Prostate gland (tissue), 2 donors: ENCODE measurements around the gene COL4A2. TPM values are rescaled to one million over a fixed set of nuclear protein-coding genes. Genes with fewer than 3 reads are reported as not detected.
A peak's percentile ranks its signal among the peaks of the same experiment; 100 is the strongest.

ENCODE experiments used
- DNase-seq: peaks from one replicate; pipeline ENCODE4 v3.0.0-alpha.2; 2019; ENCODE audit warnings: low spot score
- H3K27ac ChIP-seq, 2 donors: fragments of 200-600 bp; sonication (generic); 2 replicates each; pipeline ENCODE4 v1.5.1; 2017 to 2019
- H3K27me3 ChIP-seq: fragments of 200-600 bp; sonication (generic); replicated peaks from 2 replicates; pipeline ENCODE4 v1.5.1; 2019; ENCODE audit not compliant: insufficient read depth
- H3K36me3 ChIP-seq, 2 donors: fragments of 200-600 bp; sonication (generic); 1 replicate in 1 of 2; 2 replicates in 1 of 2; pipeline versions ENCODE4 v1.5.1 to v1.8.1; 2017 to 2019
- H3K4me1 ChIP-seq: fragments of 200-600 bp; sonication (generic); replicated peaks from 2 replicates; pipeline ENCODE4 v1.5.1; 2019
- H3K4me3 ChIP-seq, 2 donors: fragments of 200-600 bp; sonication (generic); 2 replicates each; pipeline ENCODE4 v1.5.1; 2017 to 2019
- H3K9me3 ChIP-seq: fragments of 200-600 bp; sonication (generic); 2 replicates; pipeline ENCODE4 v1.5.1; 2017
- CTCF ChIP-seq, 4 experiments: fragments of 200-600 bp in 2 of 4; fragments of 450-650 bp in 2 of 4; sonication (generic) in 2 of 4; IDR thresholded peaks; 1 replicate in 3 of 4; 2 replicates in 1 of 4; pipeline ENCODE4 v1.5.1; 2016 to 2019; ENCODE audit warnings: antibody characterized with exemption in 4 of 4, mild to moderate bottlenecking in 2 of 4, moderate library complexity in 2 of 4
- POLR2A ChIP-seq: fragments of 450-650 bp; IDR thresholded peaks from one replicate; pipeline ENCODE4 v1.6.1; 2016; ENCODE audit warnings: antibody characterized with exemption, mild to moderate bottlenecking
- POLR2AphosphoS5 ChIP-seq: sonication (generic); formaldehyde crosslinking; IDR thresholded peaks from one replicate; pipeline ENCODE4 v1.6.1; 2017; ENCODE audit warnings: antibody characterized with exemption
- WGBS: methylation state at CpG from one replicate; pipeline ENCODE4 v1.1.5; 2018; 5-methylcytosine and 5-hydroxymethylcytosine counted together
- intact Hi-C: fragments of 100-400 bp; cut with DNase I; formaldehyde crosslinking; loops from one replicate; pipeline ENCODE4 v1.14.2; 2022
- total RNA-seq, 2 donors: library from RNA; depleted of rRNA; stranded (reverse); fragments of >200 nt; gene quantifications; one replicate each; pipeline ENCODE4 v1.1.0, GENCODE V29; 2016

Gene COL4A2
- total RNA-seq, 2 donors from 2014 or later, result 82.8 to 193 TPM

GRCh38 chr13:110263888-110264287, 43.2 kb upstream of the COL4A2 start:
- WGBS, result 18% methylated on average over 5 of the region's 5 CpGs
- H3K27ac ChIP-seq, result peak overlapping the region; percentile 21 to 36
- H3K36me3 ChIP-seq, result no peaks in the 10 kb centered on the region
- no peaks in the 10 kb centered on the region for H3K27me3 ChIP-seq
- H3K9me3 ChIP-seq, result no peaks in the 10 kb centered on the region
- no peak for TF ChIP-seq CTCF (IDR thresholded peaks at IDR 0.05)
- no peak for TF ChIP-seq POLR2AphosphoS5
- no peak for TF ChIP-seq POLR2A
- H3K4me3 ChIP-seq, result no peak overlapping the region
- intact Hi-C loops, result no loop called here
- no peak for DNase-seq
- no peaks in the 10 kb centered on the region for H3K4me1 ChIP-seq

- DNase-seq, result no peak
- intact Hi-C loops, result no loop called here
- 88% methylated on average over 12 of the region's 12 CpGs for WGBS
- H3K4me1 ChIP-seq, result no peaks in the 10 kb centered on the region
- H3K9me3 ChIP-seq, result no peaks in the 10 kb centered on the region
- no peak overlapping the region for H3K4me3 ChIP-seq
- peak overlapping the region in 1 of 2 donors; percentile 21 for H3K27ac ChIP-seq
- no peaks in the 10 kb centered on the region for H3K36me3 ChIP-seq
- no peaks in the 10 kb centered on the region for H3K27me3 ChIP-seq
- TF ChIP-seq POLR2A (no peak), CTCF (IDR thresholded peaks at IDR 0.05) (no peak), POLR2AphosphoS5 (no peak)
These were observed 42.3 kb upstream of the COL4A2 start for GRCh38 chr13:110264685-110265275.

GRCh38 chr13:110265341-110265681, 41.8 kb upstream of the COL4A2 start:
- Histone ChIP-seq H3K9me3 (no peaks in the 10 kb centered on the region), H3K4me3 (no peak overlapping the region), H3K27me3 (no peaks in the 10 kb centered on the region), H3K4me1 (no peaks in the 10 kb centered on the region), H3K36me3 (no peaks in the 10 kb centered on the region), H3K27ac (peak overlapping the region in 1 of 2 donors; percentile 21)
- intact Hi-C loops, result no loop called here
- WGBS, result 81% methylated on average over 6 of the region's 6 CpGs
- DNase-seq, result no peak
- no peak for TF ChIP-seq POLR2AphosphoS5
- TF ChIP-seq CTCF (IDR thresholded peaks at IDR 0.05), result no peak
- no peak for TF ChIP-seq POLR2A

GRCh38 chr13:110265682-110266430, 41.2 kb upstream of the COL4A2 start:
- no peak for TF ChIP-seq CTCF (IDR thresholded peaks at IDR 0.05)
- no peak for TF ChIP-seq POLR2A
- no peak for TF ChIP-seq POLR2AphosphoS5
- DNase-seq, result peak; percentile 16
- no peaks in the 10 kb centered on the region for H3K4me1 ChIP-seq
- H3K4me3 ChIP-seq, result no peak overlapping the region
- no peaks in the 10 kb centered on the region for H3K9me3 ChIP-seq
- intact Hi-C loops, result no loop called here
- peak overlapping the region; percentile 0 to 51 for H3K27ac ChIP-seq
- 56% methylated on average over 38 of the region's 38 CpGs for WGBS
- H3K36me3 ChIP-seq, result no peaks in the 10 kb centered on the region
- no peaks in the 10 kb centered on the region for H3K27me3 ChIP-seq

GRCh38 chr13:110266431-110266809, 40.7 kb upstream of the COL4A2 start:
- H3K4me1 ChIP-seq, result no peaks in the 10 kb centered on the region
- no peak for TF ChIP-seq POLR2AphosphoS5
- TF ChIP-seq CTCF (IDR thresholded peaks at IDR 0.05), result no peak
- TF ChIP-seq POLR2A, result no peak
- intact Hi-C loops, result no loop called here
- H3K27ac ChIP-seq, result peak overlapping the region; percentile 0 to 51
- H3K36me3 ChIP-seq, result no peaks in the 10 kb centered on the region
- H3K9me3 ChIP-seq, result no peaks in the 10 kb centered on the region
- WGBS, result 70% methylated on average over 8 of the region's 8 CpGs
- H3K4me3 ChIP-seq, result no peak overlapping the region
- DNase-seq, result no peak
- no peaks in the 10 kb centered on the region for H3K27me3 ChIP-seq
